GM21390 (cell line): ENCODE results near the gene CASP7.
A peak's percentile ranks its signal among the peaks of the same experiment; 100 is the strongest.

Experiments used
- ATAC-seq: cut with Tn5 transposase; IDR thresholded peaks from one replicate; pipeline ENCODE4 v1.9.1; 2021; ENCODE audit not compliant: unreplicated experiment

CASP7 gene

GRCh38 chr10:113712024-113712423, 32.3 kb downstream of the CASP7 start:
- ATAC-seq, result no peak

- no peak for ATAC-seq
These were observed 33.3 kb downstream of the CASP7 start for GRCh38 chr10:113712755-113713639.

GRCh38 chr10:113713640-113713982, 33.9 kb downstream of the CASP7 start:
- no peak for ATAC-seq

- ATAC-seq, result no peak
These were observed 36.6 kb downstream of the CASP7 start for GRCh38 chr10:113716109-113716910.

- ATAC-seq, result no peak
These were observed 39.5 kb downstream of the CASP7 start for GRCh38 chr10:113718969-113719822.

GRCh38 chr10:113720386-113720785, 40.7 kb downstream of the CASP7 start:
- ATAC-seq, result no peak

GRCh38 chr10:113732160-113732881, 52.6 kb downstream of the CASP7 start:
- ATAC-seq, result no peak

GRCh38 chr10:113732966-113733365, 53.3 kb downstream of the CASP7 start:
- ATAC-seq, result no peak

DNA sequence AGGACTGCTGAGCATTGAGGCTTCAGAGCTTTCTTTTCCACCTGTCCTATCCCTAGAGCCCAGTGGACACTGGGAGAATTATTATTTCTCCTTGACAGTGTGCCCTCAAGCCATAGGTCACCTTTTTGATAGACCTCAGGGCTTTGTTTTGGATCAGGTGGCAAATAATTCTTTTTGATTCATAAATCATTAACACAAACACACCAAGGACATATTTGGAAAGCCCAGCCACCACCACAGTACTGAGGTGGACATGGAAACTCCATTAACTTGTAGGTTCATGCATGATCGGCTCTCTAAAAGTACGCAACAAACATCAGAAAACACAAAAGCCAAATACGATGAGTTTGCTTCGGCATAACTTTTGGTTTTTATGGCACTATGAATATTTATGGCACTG, 53.9 kb downstream of the CASP7 start:
- no peak for ATAC-seq

DNA sequence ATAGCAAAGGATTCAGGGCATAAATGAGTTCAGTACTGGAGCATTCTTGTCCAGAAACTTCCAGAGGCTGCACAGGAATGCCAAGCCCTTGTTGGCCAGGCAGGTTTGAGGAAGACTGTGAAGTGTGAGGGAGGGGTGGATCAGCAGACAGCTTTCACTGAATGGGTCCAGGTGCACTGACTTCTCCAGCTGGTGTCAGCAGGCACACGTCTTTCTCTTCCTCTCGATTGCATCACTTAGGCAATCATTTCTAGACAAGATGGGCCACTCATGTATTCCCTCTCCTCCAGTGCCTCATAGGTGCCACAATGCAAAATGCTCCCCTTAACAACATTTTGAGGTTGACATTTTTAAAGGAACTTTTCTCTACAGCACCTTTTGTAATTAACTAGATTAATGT, 56.2 kb downstream of the CASP7 start:
- ATAC-seq, result peak; percentile 61

DNA sequence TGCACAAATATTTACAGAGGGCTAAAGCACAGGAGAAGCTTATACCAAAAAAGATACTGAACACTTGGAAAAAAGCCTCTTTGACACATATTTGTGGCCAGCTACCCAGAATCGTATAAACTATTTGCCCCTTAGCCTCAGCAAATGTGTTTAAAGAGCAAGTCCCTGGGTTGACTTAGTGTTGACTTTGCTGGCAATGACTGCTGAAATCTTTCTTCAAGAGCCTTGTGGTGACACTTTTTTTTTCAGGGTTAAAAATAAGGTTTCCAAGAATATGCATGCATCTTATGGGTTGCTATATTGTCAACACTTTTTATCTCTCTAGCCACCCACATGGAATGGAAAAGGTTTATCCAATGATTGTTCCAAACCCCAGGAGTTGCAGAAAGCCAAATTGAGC, 56.9 kb downstream of the CASP7 start:
- ATAC-seq, result no peak

DNA sequence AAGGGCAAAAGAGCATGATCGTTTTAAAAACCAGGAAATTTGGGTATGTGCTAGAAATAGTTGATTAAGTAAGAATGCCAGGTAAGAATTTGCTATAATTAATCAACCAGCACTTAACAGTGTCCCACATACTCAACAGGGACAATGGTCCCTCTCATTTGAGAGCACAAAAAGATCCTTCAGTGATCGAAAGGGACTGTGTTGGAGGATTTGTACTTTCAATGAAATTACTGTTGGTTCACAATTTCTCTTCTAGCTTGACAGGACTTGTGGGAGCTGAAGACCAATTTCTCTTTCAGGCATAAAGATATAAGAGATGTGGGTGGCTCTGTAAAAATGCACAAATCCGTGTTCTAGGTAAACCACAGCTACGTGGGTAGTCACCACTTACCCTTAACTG, 59.3 kb downstream of the CASP7 start:
- no peak for ATAC-seq

GRCh38 chr10:113739577-113739976, 59.9 kb downstream of the CASP7 start:
- no peak for ATAC-seq

- ATAC-seq, result no peak
These were observed 61.1 kb downstream of the CASP7 start for GRCh38 chr10:113740850-113741249.

DNA sequence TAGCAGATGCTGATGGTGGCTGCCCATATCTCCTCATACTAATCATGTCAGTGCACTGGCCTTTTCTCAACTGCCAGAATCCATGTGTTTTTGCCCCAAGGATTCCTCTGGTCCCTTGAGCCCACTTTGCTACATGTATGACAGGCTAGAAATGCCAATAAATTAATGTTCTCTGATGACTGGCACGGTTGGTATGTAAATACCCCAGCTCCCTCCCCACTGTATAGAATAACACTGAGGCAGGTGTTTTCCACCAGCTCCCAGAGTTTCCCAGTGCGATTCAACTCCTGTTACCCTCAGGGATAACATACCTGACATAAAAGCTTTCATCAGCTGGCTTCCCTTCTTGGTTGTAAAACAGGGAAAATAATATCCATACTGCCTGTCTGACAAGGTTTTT, 62.8 kb downstream of the CASP7 start:
- no peak for ATAC-seq

GRCh38 chr10:113743594-113743993, 63.9 kb downstream of the CASP7 start:
- ATAC-seq, result no peak

DNA sequence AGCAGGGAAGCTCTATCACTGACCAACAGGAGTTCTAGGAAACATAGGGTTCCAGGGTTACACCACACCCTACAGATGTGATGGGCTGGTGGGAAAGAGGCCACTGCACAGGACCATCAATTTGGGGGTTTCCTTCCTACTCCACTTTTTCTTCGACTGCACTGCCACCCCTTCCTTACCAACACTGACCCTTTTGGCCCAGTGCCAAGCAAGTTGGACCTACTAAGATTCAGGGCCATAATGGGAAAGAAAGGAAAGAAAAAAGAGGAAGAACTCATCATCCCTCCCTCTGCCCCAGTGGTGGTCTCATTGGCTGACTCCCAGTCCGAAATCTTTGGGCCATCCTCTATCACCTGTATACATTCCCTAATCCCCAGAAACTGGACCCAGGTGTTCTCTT, 65.7 kb downstream of the CASP7 start:
- no peak for ATAC-seq

GRCh38 chr10:113746217-113746957, 66.7 kb downstream of the CASP7 start:
- ATAC-seq, result no peak

GRCh38 chr10:113751181-113751732, 71.5 kb downstream of the CASP7 start, which contains the start of gene PLEKHS1:
PLEKHS1 (plus strand) TSS chr10:113751682; CDS start chr10:113755278, 3,596 bp downstream.
- no peak for ATAC-seq

- ATAC-seq, result no peak
These were observed 72.8 kb downstream of the CASP7 start for GRCh38 chr10:113752553-113752952.
